22Rv1 (cell line): ENCODE measurements around the gene LAMA1.
"Not testable (repeated sequence)": the region's sequence is repeated elsewhere in the genome, so short reads cannot be mapped to it uniquely, and the experiment has no call there.

Experiments used
- CTCF ChIP-seq: fragments of 450-650 bp; IDR thresholded peaks from 2 replicates; pipeline ENCODE4 v1.5.1; 2017; ENCODE audit warnings: mild to moderate bottlenecking
- ZFX ChIP-seq: fragments of 450-650 bp; IDR thresholded peaks from 2 replicates; pipeline ENCODE4 v1.6.1; 2017; ENCODE audit warnings: antibody characterized with exemption, borderline replicate concordance

GRCh38 chr18:7144921-7145320 lies 27.3 kb upstream of the LAMA1 start:
- TF ChIP-seq CTCF, ZFX: not testable (repeated sequence)
